GM18511 (cell line): ENCODE results near the gene CD8B2.
"Not testable (repeated sequence)": the region's sequence is repeated elsewhere in the genome, so short reads cannot be mapped to it uniquely, and the experiment has no call there.

Experiments
- ATAC-seq: cut with Tn5 transposase; IDR thresholded peaks from one replicate; pipeline ENCODE4 v1.9.1; 2021; ENCODE audit warnings: mild to moderate bottlenecking, moderate library complexity; ENCODE audit not compliant: unreplicated experiment

Gene CD8B2

DNA sequence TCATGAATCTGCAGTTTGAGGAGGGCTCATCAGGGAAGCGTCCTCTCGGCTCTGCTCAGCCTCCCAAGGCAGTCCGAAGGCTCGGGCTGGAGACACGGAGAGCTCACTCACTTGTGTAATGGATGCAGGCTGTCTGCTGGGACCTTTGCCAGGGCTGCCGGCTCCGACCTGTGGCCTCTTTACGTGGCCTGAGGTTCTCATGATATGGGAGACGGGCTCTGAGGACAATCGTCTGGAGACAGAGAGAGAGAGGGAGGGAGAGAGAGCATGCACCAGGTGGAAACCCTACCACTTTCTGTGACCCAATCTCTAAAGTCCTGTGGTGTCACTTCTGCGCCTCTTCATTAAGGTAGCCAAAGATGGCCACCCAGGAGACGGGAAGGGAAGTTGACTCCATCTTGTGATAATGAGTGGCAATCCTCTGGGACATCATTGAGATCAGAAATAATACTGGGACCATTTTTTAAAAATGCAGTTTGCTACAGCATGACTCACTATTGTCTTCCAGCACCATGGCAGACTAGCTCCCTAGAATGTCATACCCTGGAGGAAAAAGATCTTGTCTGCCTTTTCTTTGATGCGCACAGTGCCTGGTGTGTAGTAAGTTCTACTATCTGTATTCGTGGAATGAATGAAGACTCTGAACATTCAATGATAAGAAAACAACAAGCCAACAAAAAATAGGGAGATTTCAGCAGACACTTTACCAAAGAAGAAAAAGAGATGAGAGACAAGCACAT, 60.2 kb downstream of the CD8B2 start:
- ATAC-seq = no peak

DNA sequence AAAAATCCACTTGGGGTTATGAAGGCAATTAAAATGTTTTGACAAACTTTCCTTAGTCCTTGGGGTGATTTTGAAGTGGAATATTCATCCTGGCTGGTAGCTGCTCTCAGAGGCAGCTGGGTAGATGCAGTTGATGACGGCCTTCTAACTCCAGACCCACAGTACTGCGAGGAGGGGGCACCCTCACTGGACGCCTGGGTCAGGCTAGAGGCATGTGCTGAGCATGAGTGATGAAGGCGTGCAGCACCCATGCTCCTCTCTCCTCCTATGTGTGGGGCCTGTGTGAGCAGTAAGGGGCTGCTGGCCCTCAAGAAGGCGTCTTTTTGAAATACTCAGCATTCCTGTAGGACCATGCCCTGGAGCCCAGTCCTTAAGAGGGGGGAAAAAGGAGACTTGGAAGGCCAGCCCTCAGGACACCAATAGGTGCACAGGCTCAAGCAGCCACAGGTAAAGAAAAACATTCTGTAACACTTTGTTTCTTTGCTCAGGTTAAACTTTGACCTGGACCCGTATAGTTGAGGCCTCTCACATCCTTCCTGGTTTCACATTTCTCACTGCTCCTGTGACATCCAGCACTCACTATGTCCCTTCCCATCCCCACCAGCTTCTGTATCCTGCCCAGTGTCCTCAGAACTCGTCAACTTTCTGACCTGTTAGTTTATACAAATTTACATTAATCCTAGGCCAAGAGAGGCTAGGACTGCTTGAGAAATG, 64.4 kb downstream of the CD8B2 start:
- no peak for ATAC-seq

GRCh38 chr2:106552921-106553320, 65.8 kb downstream of the CD8B2 start:
- ATAC-seq = no peak

DNA sequence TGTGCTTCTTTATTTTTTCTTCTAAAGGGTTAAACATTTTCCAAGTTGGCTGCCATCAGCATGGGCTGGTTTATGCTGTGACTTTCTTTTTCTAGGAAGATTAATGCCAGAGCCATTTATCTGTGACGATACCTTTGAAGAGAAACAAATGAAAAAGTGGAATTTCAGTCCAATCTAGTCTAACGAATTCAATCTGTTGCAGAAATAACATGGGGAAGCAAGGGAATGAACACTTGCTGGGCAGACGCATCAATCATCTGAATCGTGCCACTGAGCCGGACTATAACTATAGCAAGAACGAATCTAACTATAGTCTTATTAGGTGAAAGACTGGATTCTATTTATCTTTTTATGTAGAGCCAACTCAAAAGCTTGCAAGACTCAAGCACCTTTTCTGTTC, 66.2 kb downstream of the CD8B2 start:
- ATAC-seq = no peak

- no peak for ATAC-seq
These were observed 67.2 kb downstream of the CD8B2 start for GRCh38 chr2:106554411-106554810.

DNA sequence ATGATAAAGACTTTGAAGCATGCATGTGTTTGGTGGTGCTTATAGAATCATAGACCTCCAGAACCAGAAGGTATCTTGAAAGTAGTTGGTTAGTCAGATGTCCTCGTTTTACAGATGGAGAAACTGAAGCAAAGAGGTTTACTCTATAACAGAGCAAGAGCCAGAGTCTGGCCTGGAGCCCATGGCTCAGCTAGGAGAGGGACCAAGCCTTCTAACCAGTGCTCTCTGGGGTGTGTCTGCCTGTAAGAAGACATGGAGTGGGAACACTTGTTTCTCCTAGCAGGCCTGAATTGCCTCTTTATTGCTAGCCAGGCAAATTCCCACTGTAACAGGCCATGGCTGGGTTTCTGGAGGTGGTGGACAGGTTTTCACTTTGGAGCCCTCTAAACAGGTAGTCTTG, 67.9 kb downstream of the CD8B2 start:
- ATAC-seq = no peak

DNA sequence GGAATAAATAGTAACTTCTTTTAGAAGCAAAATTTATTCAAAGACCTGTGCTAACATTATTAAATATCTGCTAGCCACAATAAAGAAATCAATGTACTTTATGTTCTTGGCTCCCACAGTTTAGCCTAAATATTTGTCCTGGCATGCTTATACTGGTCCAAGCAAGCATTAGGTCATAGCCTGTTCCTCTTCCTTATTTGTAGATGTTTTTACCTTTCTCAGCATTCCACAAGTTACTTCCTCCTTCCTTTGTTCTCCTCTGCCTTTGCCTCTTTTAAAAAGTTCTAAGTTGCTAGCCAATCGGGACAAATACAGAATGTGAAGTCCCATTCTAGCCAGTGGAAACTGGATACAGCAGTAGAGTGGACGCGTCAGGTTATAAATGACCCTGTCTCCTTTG, 72.6 kb downstream of the CD8B2 start:
- not testable (repeated sequence) for ATAC-seq

GRCh38 chr2:106560773-106561172, 73.6 kb downstream of the CD8B2 start:
- ATAC-seq = no peak

DNA sequence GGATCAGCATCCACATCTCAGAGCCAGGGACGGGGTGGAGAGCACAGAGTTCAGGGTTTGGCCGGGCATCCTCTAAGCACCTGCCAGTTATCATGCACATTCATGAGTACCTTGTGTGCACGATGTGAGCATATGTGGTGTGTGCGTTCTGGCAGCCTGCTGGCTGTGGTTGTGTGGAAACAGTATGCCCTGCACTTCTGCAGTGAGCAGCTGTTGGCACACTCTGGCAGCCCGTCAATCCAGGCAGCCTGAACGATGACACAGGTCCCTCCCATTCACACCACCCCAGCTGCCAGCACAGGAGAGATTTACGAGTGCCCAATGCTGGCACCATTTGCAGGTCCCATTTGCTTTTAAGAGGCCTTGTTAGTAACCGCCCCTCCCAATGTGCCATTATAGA, 74.2 kb downstream of the CD8B2 start:
- ATAC-seq = no peak

- no peak for ATAC-seq
These were observed 74.6 kb downstream of the CD8B2 start for GRCh38 chr2:106561803-106562202.

- no peak for ATAC-seq
These were observed 75.4 kb downstream of the CD8B2 start for GRCh38 chr2:106562268-106563186.

- no peak for ATAC-seq
These were observed 76.0 kb downstream of the CD8B2 start for GRCh38 chr2:106563195-106563594.

GRCh38 chr2:106565599-106565998, 78.4 kb downstream of the CD8B2 start:
- no peak for ATAC-seq

- ATAC-seq = no peak
These were observed 78.9 kb downstream of the CD8B2 start for GRCh38 chr2:106566050-106566449.

DNA sequence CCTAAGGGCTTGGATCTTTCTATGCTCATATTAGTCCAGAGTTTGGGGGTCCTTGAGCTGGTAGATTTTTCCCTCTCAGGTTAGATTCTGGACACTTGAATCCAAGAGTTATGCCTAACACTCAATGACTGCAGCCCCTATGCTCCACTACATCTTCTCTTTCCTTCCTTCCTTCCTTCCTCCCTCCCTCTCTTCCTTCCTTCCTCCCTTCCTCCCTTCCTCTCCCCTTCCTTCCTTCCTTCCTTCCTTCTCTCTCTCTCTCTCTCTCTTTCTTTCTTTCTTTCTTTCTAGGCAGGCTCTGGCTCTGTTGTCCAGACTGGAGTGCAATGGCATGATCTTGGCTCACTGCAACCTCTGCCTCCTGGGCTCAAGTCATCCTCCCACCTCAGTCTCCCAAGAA, 79.3 kb downstream of the CD8B2 start:
- ATAC-seq = not testable (repeated sequence)

DNA sequence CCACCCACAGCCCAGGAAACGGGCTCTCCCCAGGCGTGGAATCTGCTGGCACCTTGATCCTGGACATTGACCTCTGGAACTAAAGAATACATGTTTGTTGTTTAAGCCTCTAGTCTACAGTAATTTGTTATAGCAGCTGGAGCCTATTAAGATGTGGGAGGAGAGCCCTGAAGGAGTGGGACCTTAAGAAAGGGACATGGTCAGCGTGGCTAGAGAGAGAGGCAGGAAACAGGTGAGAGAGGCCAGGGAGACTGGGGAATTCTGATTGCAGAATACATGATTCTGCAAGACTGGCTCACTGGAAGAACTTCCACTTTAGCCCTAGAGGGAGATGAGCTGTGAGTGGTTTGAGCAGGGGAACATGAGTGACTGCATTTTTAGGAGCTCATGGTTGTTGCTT, 83.2 kb downstream of the CD8B2 start:
- ATAC-seq = no peak
